HepG2 (cell line): ENCODE results near the gene FBXW5. TPM values are rescaled to one million over a fixed set of nuclear protein-coding genes. Genes with fewer than 3 reads are reported as not detected.

Experiments used
- ATAC-seq: fragments of 200-7000 bp; cut with Tn5 transposase; 3 replicates; pipeline ENCODE4 v1.9.1; 2020; ENCODE audit warnings: mild to moderate bottlenecking, moderate library complexity
- BruUV-seq: library from RNA; stranded (reverse); fragments of 400-500 nt; replicated peaks from 2 replicates; lab custom pipeline; 2021; lab: Mats Ljungman, UMichigan
- CTCF ChIA-PET: fragments of 300-600 bp; formaldehyde crosslinking; extraction: SDS; loops from one replicate; lab custom pipeline; 2021; ENCODE audit warnings: low total read pairs, inconsistent platforms, low intra/inter-chr PET ratio; lab: Yijun Ruan, JAX
- POLR2A ChIA-PET: fragments of 350-600 bp; sonication (Branson Sonifier 250); formaldehyde crosslinking; loops from one replicate; lab custom pipeline; 2020; ENCODE audit warnings: antibody characterized with exemption, inconsistent platforms; lab: Yijun Ruan, JAX
- DNase-seq: peaks from one replicate; pipeline ENCODE4 v3.0.0-alpha.2; 2015; ENCODE audit warnings: low spot score
- FAIRE-seq: peaks from 3 replicates; lab custom pipeline; 2011; peaks lifted over from hg19 to GRCh38; lab: Jason Lieb, UNC
- H2AFZ ChIP-seq: one replicate; pipeline ENCODE4 v1.6.1; 2011; ENCODE audit warnings: low read length, inconsistent platforms
- H3K27ac ChIP-seq: fragments of 300-600 bp; 3 replicates; pipeline ENCODE4 v1.8.0; 2011; ENCODE audit warnings: mixed run types, mild to moderate bottlenecking, mixed read lengths, low read length, inconsistent platforms; ENCODE audit not compliant: insufficient read depth; ENCODE audit errors: extremely low read length
- H3K27me3 ChIP-seq, 2 experiments: fragments of 200-600 bp in 1 of 2; 2 replicates in 1 of 2; 3 replicates in 1 of 2; pipeline versions ENCODE4 v1.6.0 to v1.8.0; 2011; ENCODE audit warnings: low read length in 2 of 2, mild to moderate bottlenecking in 2 of 2, moderate library complexity in 2 of 2, inconsistent platforms in 1 of 2; ENCODE audit not compliant: insufficient read depth in 2 of 2, control insufficient read depth in 1 of 2
- H3K36me3 ChIP-seq, 2 experiments: fragments of 200-600 bp in 1 of 2; replicated peaks in 1 of 2; 2 replicates in 1 of 2; 3 replicates in 1 of 2; pipeline versions ENCODE4 v1.5.1 to v1.8.0; 2011; ENCODE audit warnings: low read length in 2 of 2, inconsistent platforms in 1 of 2; ENCODE audit not compliant: insufficient read depth in 2 of 2, control insufficient read depth in 1 of 2
- H3K4me1 ChIP-seq: 2 replicates; pipeline ENCODE4 v1.5.1; 2012; ENCODE audit warnings: low read length, inconsistent platforms; ENCODE audit not compliant: insufficient read depth
- H3K4me2 ChIP-seq: 2 replicates; pipeline ENCODE4 v1.6.0; 2011; ENCODE audit warnings: low read depth, low read length, inconsistent platforms
- H3K4me3 ChIP-seq, 3 experiments: fragments of 200-600 bp in 1 of 3; sonication (generic), shearing (Covaris generic) in 1 of 3; replicated peaks in 1 of 3; 2 replicates each; pipeline ENCODE4 v1.5.1; 2011 to 2016; ENCODE audit warnings: low read length in 3 of 3, inconsistent platforms in 2 of 3, low read depth in 2 of 3, mild to moderate bottlenecking in 2 of 3, control low read depth in 1 of 3, mixed read lengths in 1 of 3; ENCODE audit not compliant: insufficient read depth in 1 of 3
- H3K79me2 ChIP-seq: one replicate; pipeline ENCODE4 v1.6.1; 2011; ENCODE audit warnings: low read length, inconsistent platforms; ENCODE audit not compliant: insufficient read depth
- H3K9ac ChIP-seq: 2 replicates; pipeline ENCODE4 v1.6.0; 2011; ENCODE audit warnings: mild to moderate bottlenecking, low read depth, low read length, inconsistent platforms; ENCODE audit not compliant: insufficient read depth
- H3K9me3 ChIP-seq: 2 replicates; pipeline ENCODE4 v1.5.1; 2012; ENCODE audit warnings: mild to moderate bottlenecking, low read length
- H4K20me1 ChIP-seq: 2 replicates; pipeline ENCODE4 v1.6.0; 2011; ENCODE audit warnings: inconsistent platforms, mild to moderate bottlenecking, low read length, moderate library complexity; ENCODE audit not compliant: insufficient read depth
- ZBTB38 ChIP-seq: sonication (generic); formaldehyde crosslinking; IDR thresholded peaks from 2 replicates; pipeline ENCODE4 v1.5.1; 2020; ENCODE audit warnings: mild to moderate bottlenecking, missing genetic modification reagents
- ZNF503 ChIP-seq: sonication (generic); formaldehyde crosslinking; IDR thresholded peaks from 2 replicates; pipeline ENCODE4 v1.4.0; 2020; ENCODE audit warnings: missing genetic modification reagents
- ZNF724P ChIP-seq: sonication (generic); formaldehyde crosslinking; IDR thresholded peaks from 2 replicates; pipeline ENCODE4 v1.8.0; 2022; ENCODE audit warnings: missing genetic modification reagents, borderline replicate concordance
- ZNF768 ChIP-seq: sonication (generic); formaldehyde crosslinking; IDR thresholded peaks from 2 replicates; pipeline ENCODE4 v1.4.0; 2020; ENCODE audit warnings: missing genetic modification reagents
- WGBS: methylation state at CpG from one replicate; pipeline ENCODE4 v1.1.6; 2017; ENCODE audit warnings: low lambda C conversion rate; 5-methylcytosine and 5-hydroxymethylcytosine counted together
- in situ Hi-C: cut with HindIII; loops from 2 replicates; pipeline ENCODE4 v1.10.0; 2017; ENCODE audit warnings: low pct_unique_long_range_greater_than_20kb; ENCODE audit not compliant: extremely low pct_ligation_motif_present
- intact Hi-C: fragments of 100-400 bp; cut with micrococcal nuclease; formaldehyde crosslinking; loops from one replicate; pipeline ENCODE4 v1.10.0; 2022; ENCODE audit not compliant: unreplicated experiment
- polyA plus RNA-seq, 8 experiments: library from polyadenylated mRNA; depleted of rRNA in 3 of 8; stranded (reverse) in 7 of 8; unstranded in 1 of 8; fragments of >200 nt; fragmentation: Illumina TruSeq in 4 of 8; extraction: Trizol in 4 of 8; gene quantifications; 2 replicates each; pipeline versions ENCODE4 v1.2.1 to v1.2.3, GENCODE V29; 2011 to 2016; ENCODE audit warnings: low read depth in 4 of 8, missing spikeins in 1 of 8, mixed read lengths in 1 of 8; ENCODE audit not compliant: insufficient read depth in 1 of 8
- total RNA-seq, 5 experiments: library from RNA; depleted of rRNA; stranded (reverse); fragments of >200 nt; fragmentation: Illumina TruSeq; extraction: Trizol; gene quantifications; 2 replicates each; pipeline ENCODE4 v1.2.3, GENCODE V29; 2016; ENCODE audit warnings: low read depth in 1 of 5

The FBXW5 gene
- total and polyA plus RNA-seq, 2 of the 13 experiments (the other 11 are each of a cell fraction or from before 2014, with no cell fraction given): 52.0 to 60.4 TPM

GRCh38 chr9:136900556-136900955 is 44.0 kb downstream of the FBXW5 start:
- in situ Hi-C loops: no loop called here

GRCh38 chr9:136899196-136899595 is 45.3 kb downstream of the FBXW5 start:
- intact Hi-C loops: no loop called here
- H3K4me2 ChIP-seq: no peak overlapping the region
- in situ Hi-C loops: no loop called here
- WGBS: 90% methylated on average over 9 of the region's 9 CpGs
- FAIRE-seq (no peak), ATAC-seq (no peak), DNase-seq (no peak)
- H3K36me3 ChIP-seq: peaks cover 17 to 38% of the 10 kb centered on the region in 2 experiments
- ChIA-PET CTCF (no interaction called here), POLR2A (no interaction called here)
- no TSS peak for BruUV-seq
- no peak overlapping the region for H3K9ac ChIP-seq
- no peak overlapping the region for H3K4me3 ChIP-seq
- H2AFZ ChIP-seq: no peak overlapping the region
- no peaks in the 10 kb centered on the region for H3K27me3 ChIP-seq
- peaks cover 32% of the 10 kb centered on the region for H3K79me2 ChIP-seq
- H3K9me3 ChIP-seq: no peaks in the 10 kb centered on the region
- H4K20me1 ChIP-seq: peaks cover 12% of the 10 kb centered on the region
- no peak overlapping the region for H3K27ac ChIP-seq
- no peak for TF ChIP-seq ZNF724P
- TF ChIP-seq ZBTB38: peak; percentile 57; the same call in 1 of the 2 replicates
- peaks cover 27% of the 10 kb centered on the region for H3K4me1 ChIP-seq

More at GRCh38 chr9:136900556-136900955, 44.0 kb downstream of the FBXW5 start:
- Histone ChIP-seq H3K36me3 (peaks cover 20 to 47% of the 10 kb centered on the region in 2 experiments), H3K79me2 (peaks cover 18% of the 10 kb centered on the region), H3K4me2 (no peak overlapping the region), H3K9ac (no peak overlapping the region), H3K27me3 (no peaks in the 10 kb centered on the region), H3K4me1 (peaks cover 27% of the 10 kb centered on the region), H3K27ac (peak overlapping the region; percentile 67), H3K4me3 (no peak overlapping the region), H2AFZ (no peak overlapping the region), H4K20me1 (peaks cover 12% of the 10 kb centered on the region), H3K9me3 (no peaks in the 10 kb centered on the region)
- no peak for ATAC-seq
- BruUV-seq: no TSS peak
- FAIRE-seq: no peak
- CTCF ChIA-PET: no interaction called here
- WGBS: 90% methylated on average over 10 of the region's 10 CpGs
- intact Hi-C loops: no loop called here
- DNase-seq: no peak
- TF ChIP-seq ZNF503 (CRISPR knock-in tag) (no peak), ZNF768 (peak; percentile 96)
- POLR2A ChIA-PET: interaction anchor here (2.4 kb wide), 1 partner anchor 16 kb away, joined by 10 read pairs; no protein-coding TSS in a partner anchor
